ENCODE data around the gene APBA1. TPM values are rescaled to one million over a fixed set of nuclear protein-coding genes. Genes with fewer than 3 reads are reported as not detected.

Gene APBA1
- total and polyA plus RNA-seq, 7 donors = 0.23 to 4.2 (median 0.81) TPM

GRCh38 chr9:69574057-69574456, 98.1 kb downstream of the APBA1 start:
- peaks cover 2% of the 10 kb centered on the region for H3K4me1 ChIP-seq
- no peaks in the 10 kb centered on the region for H3K9me3 ChIP-seq
- ATAC-seq (no peak), DNase-seq (no peak)
- H3K27me3 ChIP-seq (ENCODE audit: insufficient read depth in 3 of 3, low read length in 2 of 3) = no peaks in the 10 kb centered on the region
- intact Hi-C loops (cut with DNase I) = no loop called here
- WGBS, 3 donors = 80 to 93% (median 86%) methylated on average over 4 of the region's 4 CpGs
- H3K27ac ChIP-seq = no peak overlapping the region
- no peak overlapping the region for H3K4me3 ChIP-seq
- no peak for TF ChIP-seq CTCF (IDR thresholded peaks at IDR 0.05)
- H3K36me3 ChIP-seq (ENCODE audit: insufficient read depth in 1 of 2, low read depth in 1 of 2) = no peaks in the 10 kb centered on the region

GRCh38 chr9:69573651-69574050, 98.5 kb downstream of the APBA1 start:
- intact Hi-C loops (cut with DNase I) = no loop called here
- H3K27ac ChIP-seq = no peak overlapping the region
- WGBS, 3 donors = 67 to 79% (median 72%) methylated on average over 4 of the region's 4 CpGs
- H3K27me3 ChIP-seq (ENCODE audit: insufficient read depth in 3 of 3, low read length in 2 of 3) = no peaks in the 10 kb centered on the region
- H3K9me3 ChIP-seq = no peaks in the 10 kb centered on the region
- no peak for TF ChIP-seq CTCF (IDR thresholded peaks at IDR 0.05)
- H3K36me3 ChIP-seq (ENCODE audit: insufficient read depth in 1 of 2, low read depth in 1 of 2) = no peaks in the 10 kb centered on the region
- H3K4me1 ChIP-seq = peaks cover 2% of the 10 kb centered on the region
- no peak for ATAC-seq
- DNase-seq = no peak
- no peak overlapping the region for H3K4me3 ChIP-seq

GRCh38 chr9:69572611-69573010, 99.6 kb downstream of the APBA1 start:
- no peak for ATAC-seq
- Histone ChIP-seq H3K27ac (no peak overlapping the region), H3K4me1 (peaks cover 2% of the 10 kb centered on the region)

GRCh38 chr9:69571032-69571431, 101.1 kb downstream of the APBA1 start:
- 71 to 82% (median 80%) methylated on average over 2 of the region's 2 CpGs for WGBS, 3 donors
- H3K4me3 ChIP-seq = no peak overlapping the region
- no peak for ATAC-seq
- no peaks in the 10 kb centered on the region for H3K9me3 ChIP-seq
- peaks cover 2% of the 10 kb centered on the region for H3K4me1 ChIP-seq
- H3K27me3 ChIP-seq (ENCODE audit: insufficient read depth in 3 of 3, low read length in 2 of 3) = no peaks in the 10 kb centered on the region
- DNase-seq = no peak
- no peak for TF ChIP-seq CTCF (IDR thresholded peaks at IDR 0.05)
- no peak overlapping the region for H3K27ac ChIP-seq
- intact Hi-C loops (cut with DNase I) = no loop called here
- H3K36me3 ChIP-seq (ENCODE audit: insufficient read depth in 1 of 2, low read depth in 1 of 2) = no peaks in the 10 kb centered on the region

More at GRCh38 chr9:69572611-69573010, 99.6 kb downstream of the APBA1 start:
- Histone ChIP-seq H3K36me3 (ENCODE audit: insufficient read depth in 1 of 2, low read depth in 1 of 2) (no peaks in the 10 kb centered on the region), H3K4me3 (no peak overlapping the region), H3K27me3 (ENCODE audit: insufficient read depth in 3 of 3, low read length in 2 of 3) (no peaks in the 10 kb centered on the region), H3K9me3 (no peaks in the 10 kb centered on the region)
- DNase-seq = no peak
- TF ChIP-seq CTCF (IDR thresholded peaks at IDR 0.05) = no peak
- intact Hi-C loops (cut with DNase I) = no loop called here

GRCh38 chr9:69569738-69570451, 102.3 kb downstream of the APBA1 start:
- DNase-seq = no peak
- no peaks in the 10 kb centered on the region for H3K36me3 ChIP-seq (ENCODE audit: insufficient read depth in 1 of 2, low read depth in 1 of 2)
- 22 to 27% (median 25%) methylated on average over 3 of the region's 3 CpGs for WGBS, 3 donors
- ATAC-seq = no peak
- no peaks in the 10 kb centered on the region for H3K9me3 ChIP-seq
- H3K4me1 ChIP-seq = peaks cover 7% of the 10 kb centered on the region
- no peak overlapping the region for H3K27ac ChIP-seq
- no peak overlapping the region for H3K4me3 ChIP-seq
- intact Hi-C loops (cut with DNase I) = no loop called here
- no peak for TF ChIP-seq CTCF (IDR thresholded peaks at IDR 0.05)
- H3K27me3 ChIP-seq (ENCODE audit: insufficient read depth in 3 of 3, low read length in 2 of 3) = no peaks in the 10 kb centered on the region

All from psoas muscle (tissue), 8 donors.